Spleen (tissue), 11 donors: Measurements from ENCODE around the gene BPI. TPM values are rescaled to one million over a fixed set of nuclear protein-coding genes. Genes with fewer than 3 reads are reported as not detected.

Source experiments
- DNase-seq: peaks from one replicate; pipeline ENCODE4 v3.0.0-alpha.2; 2020
- H3K27ac ChIP-seq, 8 donors: fragments of 200-600 bp; sonication (generic) in 7 of 8; 1 replicate in 4 of 8; 2 replicates in 4 of 8; pipeline versions ENCODE4 v1.5.0 to v1.8.0; 2016 to 2021; ENCODE audit warnings: inconsistent platforms in 4 of 8, mild to moderate bottlenecking in 4 of 8, moderate library complexity in 1 of 8
- H3K27me3 ChIP-seq, 7 donors: fragments of 200-600 bp; sonication (generic) in 6 of 7; replicated peaks in 1 of 7; 1 replicate in 4 of 7; 2 replicates in 3 of 7; pipeline versions ENCODE4 v1.5.0 to v1.8.0; 2016 to 2021; ENCODE audit warnings: inconsistent platforms in 3 of 7, mild to moderate bottlenecking in 1 of 7
- H3K36me3 ChIP-seq, 6 donors: fragments of 200-600 bp; sonication (generic) in 5 of 6; 1 replicate in 4 of 6; 2 replicates in 2 of 6; pipeline versions ENCODE4 v1.5.0 to v1.8.0; 2016 to 2021; ENCODE audit warnings: inconsistent platforms in 2 of 6
- H3K4me1 ChIP-seq, 6 donors: fragments of 200-600 bp; sonication (generic) in 5 of 6; 1 replicate in 3 of 6; 2 replicates in 3 of 6; pipeline versions ENCODE4 v1.5.0 to v1.8.0; 2016 to 2021; ENCODE audit warnings: inconsistent platforms in 3 of 6
- H3K4me3 ChIP-seq, 8 donors: fragments of 200-600 bp; sonication (generic) in 7 of 8; 1 replicate in 4 of 8; 2 replicates in 4 of 8; pipeline versions ENCODE4 v1.5.0 to v1.8.0; 2016 to 2021; ENCODE audit warnings: inconsistent platforms in 4 of 8, mild to moderate bottlenecking in 4 of 8, moderate library complexity in 2 of 8
- H3K9me3 ChIP-seq, 8 donors: fragments of 200-600 bp; sonication (generic) in 7 of 8; 1 replicate in 4 of 8; 2 replicates in 4 of 8; pipeline versions ENCODE4 v1.5.0 to v1.8.0; 2016 to 2021; ENCODE audit warnings: inconsistent platforms in 4 of 8
- POLR2A ChIP-seq, 3 donors: fragments of 450-650 bp; IDR thresholded peaks; one replicate each; pipeline ENCODE4 v1.5.1; 2017; ENCODE audit warnings: antibody characterized with exemption in 3 of 3, mild to moderate bottlenecking in 1 of 3
- POLR2AphosphoS5 ChIP-seq, 3 donors: sonication (generic); formaldehyde crosslinking; IDR thresholded peaks; one replicate each; pipeline ENCODE4 v1.5.1; 2017; ENCODE audit warnings: antibody characterized with exemption in 3 of 3
- WGBS, 5 donors: extraction: QIAGEN DNeasy Blood & Tissue Kit in 3 of 5; methylation state at CpG; one replicate each; pipeline versions ENCODE4 v1.1.5 to v1.1.7; 2013 to 2018; 5-methylcytosine and 5-hydroxymethylcytosine counted together
- intact Hi-C: fragments of 100-400 bp; cut with DNase I; formaldehyde crosslinking; loops from one replicate; pipeline ENCODE4 v1.15.0; 2023; ENCODE audit warnings: low total_unique reads
- polyA plus RNA-seq, 3 donors: library from polyadenylated mRNA; stranded (reverse); fragments of 200-250 nt; gene quantifications; one replicate each; pipeline ENCODE4 v1.2.1, GENCODE V29; 2013
- total RNA-seq, 7 donors: library from RNA; depleted of rRNA in 3 of 7; stranded (reverse); fragments of >200 nt in 3 of 7; fragmentation: NEBNext Ultra II Directional in 4 of 7; extraction: Animal tissue kit (Norgen Biotek cat#: 25700) in 4 of 7; gene quantifications; one replicate each; pipeline versions ENCODE4 v1.1.0 to v1.2.1, GENCODE V29; 2016 to 2021
- TF ChIP-seq, protein P1 (sequence below), 11 experiments: fragments of 200-600 bp in 7 of 11; fragments of 450-650 bp in 4 of 11; sonication (generic) in 4 of 11; IDR thresholded peaks in 8 of 11; conservative IDR thresholded peaks in 3 of 11; 1 replicate in 7 of 11; 2 replicates in 4 of 11; pipeline versions ENCODE4 v1.4.0 to v1.8.0; 2016 to 2021; ENCODE audit warnings: antibody characterized with exemption in 11 of 11, inconsistent platforms in 4 of 11, mild to moderate bottlenecking in 1 of 11
- donor health status: healthy with polysubstance abuse.
- donor health status: DM: no; HTN: no; CAD: no; lungs with moderate emphysema.
- donor health status: DM: no; HTN: no; CAD: no.
- donor health status: Bipolar disorder and iron deficiency.
- donor health status: healthy.
- donor health status: DM: no; HTN: no; CAD: no.
- donor health status: DM: yes; HTN: yes; CAD: no.

BPI gene
- total and polyA plus RNA-seq, 10 donors, result 1.1 to 49.4 (median 4.3) TPM

DNA sequence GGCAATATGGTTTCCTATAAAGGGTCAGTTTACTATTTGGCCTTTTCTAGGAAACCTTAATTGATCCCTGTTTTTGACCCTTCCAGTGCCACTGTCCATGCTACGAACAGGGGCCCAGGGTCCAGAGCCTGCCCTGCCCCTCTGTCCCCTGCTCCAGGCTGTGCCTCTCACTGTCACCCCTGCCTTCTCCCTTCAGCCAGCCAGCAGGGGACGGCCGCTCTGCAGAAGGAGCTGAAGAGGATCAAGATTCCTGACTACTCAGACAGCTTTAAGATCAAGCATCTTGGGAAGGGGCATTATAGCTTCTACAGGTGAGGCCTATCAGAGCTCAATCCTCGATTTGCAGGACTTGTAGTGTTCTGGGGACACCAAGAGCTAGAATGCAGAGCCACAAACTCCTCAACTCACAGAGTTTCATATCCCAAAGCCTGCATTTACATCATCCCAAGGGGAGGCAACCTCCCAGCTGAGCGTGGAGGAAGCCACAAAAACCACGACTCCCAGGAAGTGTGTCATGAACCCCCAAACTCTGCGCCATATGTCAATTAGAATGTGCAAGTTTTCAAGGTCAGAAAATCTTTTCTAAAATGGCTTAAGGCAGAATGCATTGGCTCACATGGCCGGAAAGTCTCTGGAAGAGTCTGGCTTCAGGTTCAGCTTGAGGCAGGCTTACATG is 3.6 kb downstream of the BPI start:
- peaks cover 0 to 42% (median 0%) of the 10 kb centered on the region in 6 donors for H3K36me3 ChIP-seq
- peaks cover 0 to 47% (median 10%) of the 10 kb centered on the region in 6 donors for H3K4me1 ChIP-seq
- H3K27ac ChIP-seq, result no peak overlapping the region
- 56 to 70% (median 66%) methylated on average over 8 of the region's 8 CpGs for WGBS, 5 donors
- TF ChIP-seq POLR2AphosphoS5 (IDR thresholded peaks at IDR 0.05) (no peak), POLR2A (IDR thresholded peaks at IDR 0.05) (no peak)
- TF ChIP-seq, protein P1, sequence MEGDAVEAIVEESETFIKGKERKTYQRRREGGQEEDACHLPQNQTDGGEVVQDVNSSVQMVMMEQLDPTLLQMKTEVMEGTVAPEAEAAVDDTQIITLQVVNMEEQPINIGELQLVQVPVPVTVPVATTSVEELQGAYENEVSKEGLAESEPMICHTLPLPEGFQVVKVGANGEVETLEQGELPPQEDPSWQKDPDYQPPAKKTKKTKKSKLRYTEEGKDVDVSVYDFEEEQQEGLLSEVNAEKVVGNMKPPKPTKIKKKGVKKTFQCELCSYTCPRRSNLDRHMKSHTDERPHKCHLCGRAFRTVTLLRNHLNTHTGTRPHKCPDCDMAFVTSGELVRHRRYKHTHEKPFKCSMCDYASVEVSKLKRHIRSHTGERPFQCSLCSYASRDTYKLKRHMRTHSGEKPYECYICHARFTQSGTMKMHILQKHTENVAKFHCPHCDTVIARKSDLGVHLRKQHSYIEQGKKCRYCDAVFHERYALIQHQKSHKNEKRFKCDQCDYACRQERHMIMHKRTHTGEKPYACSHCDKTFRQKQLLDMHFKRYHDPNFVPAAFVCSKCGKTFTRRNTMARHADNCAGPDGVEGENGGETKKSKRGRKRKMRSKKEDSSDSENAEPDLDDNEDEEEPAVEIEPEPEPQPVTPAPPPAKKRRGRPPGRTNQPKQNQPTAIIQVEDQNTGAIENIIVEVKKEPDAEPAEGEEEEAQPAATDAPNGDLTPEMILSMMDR (IDR thresholded peaks at IDR 0.05 in 8 of 11, conservative IDR thresholded peaks at IDR 0.05 in 3 of 11), result no peak
- peaks cover 0 to 79% (median 12%) of the 10 kb centered on the region in 7 donors for H3K27me3 ChIP-seq
- H3K4me3 ChIP-seq, result no peak overlapping the region
- intact Hi-C loops, result no loop called here
- no peaks in the 10 kb centered on the region for H3K9me3 ChIP-seq
- DNase-seq, result no peak

DNA sequence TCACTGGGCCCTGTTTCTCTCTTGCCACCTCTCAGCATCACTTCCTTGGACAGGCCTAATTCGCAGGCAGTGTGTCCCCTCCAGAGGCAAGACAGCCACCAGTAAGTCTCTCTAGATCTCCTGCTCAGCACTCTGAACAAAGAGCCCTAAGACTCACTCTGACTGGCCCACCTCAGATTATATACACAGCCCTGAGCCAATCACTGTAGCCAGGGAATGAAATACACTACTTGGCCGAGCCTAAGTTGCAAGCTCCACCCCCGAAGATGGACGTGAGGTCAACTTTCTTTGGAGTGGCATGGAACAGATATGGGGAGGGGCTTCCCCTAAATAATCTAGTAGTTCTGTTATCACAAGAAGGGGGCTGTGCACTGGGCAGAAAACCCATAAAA is 4.1 kb downstream of the BPI start:
- Histone ChIP-seq H3K4me1 (peaks cover 0 to 42% (median 10%) of the 10 kb centered on the region in 6 donors), H3K9me3 (no peaks in the 10 kb centered on the region), H3K27me3 (peaks cover 0 to 74% (median 12%) of the 10 kb centered on the region in 7 donors), H3K27ac (no peak overlapping the region), H3K4me3 (no peak overlapping the region), H3K36me3 (peaks cover 0 to 46% (median 0%) of the 10 kb centered on the region in 6 donors)
- intact Hi-C loops, result no loop called here
- no peak for DNase-seq
- 55 to 76% (median 59%) methylated on average over 4 of the region's 4 CpGs for WGBS, 5 donors
- TF ChIP-seq POLR2AphosphoS5 (IDR thresholded peaks at IDR 0.05) (no peak), POLR2A (IDR thresholded peaks at IDR 0.05) (no peak)
- TF ChIP-seq, protein P1 (IDR thresholded peaks at IDR 0.05 in 8 of 11, conservative IDR thresholded peaks at IDR 0.05 in 3 of 11), result no peak

DNA sequence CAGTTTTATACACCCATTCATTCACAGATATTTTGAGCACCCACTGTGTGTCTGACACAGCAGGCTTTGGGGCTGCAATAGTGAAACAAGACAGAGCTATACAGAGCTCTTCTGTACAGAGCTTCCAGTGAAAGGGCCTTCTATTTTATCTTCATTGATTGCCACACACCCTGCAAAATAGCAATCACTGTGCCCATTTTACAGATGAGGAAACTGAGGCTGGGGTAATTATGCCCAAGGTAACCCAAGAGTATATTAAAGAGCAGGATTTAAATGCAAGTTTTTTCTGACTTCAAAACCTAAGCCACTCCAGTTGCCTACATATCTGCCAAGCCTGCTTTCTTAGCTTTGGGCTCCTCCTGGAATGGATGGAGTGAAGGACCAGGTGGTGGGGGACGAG is 4.5 kb downstream of the BPI start:
- no peak overlapping the region for H3K27ac ChIP-seq
- 0 to 97% (median 40%) methylated on average over 1 of the region's 1 CpG for WGBS, 5 donors
- no peaks in the 10 kb centered on the region for H3K9me3 ChIP-seq
- peaks cover 0 to 70% (median 12%) of the 10 kb centered on the region in 7 donors for H3K27me3 ChIP-seq
- peaks cover 0 to 38% (median 9%) of the 10 kb centered on the region in 6 donors for H3K4me1 ChIP-seq
- H3K4me3 ChIP-seq, result no peak overlapping the region
- H3K36me3 ChIP-seq, result peaks cover 0 to 46% (median 0%) of the 10 kb centered on the region in 6 donors
- intact Hi-C loops, result no loop called here
- no peak for DNase-seq
- TF ChIP-seq, protein P1 (IDR thresholded peaks at IDR 0.05 in 8 of 11, conservative IDR thresholded peaks at IDR 0.05 in 3 of 11), result no peak

DNA sequence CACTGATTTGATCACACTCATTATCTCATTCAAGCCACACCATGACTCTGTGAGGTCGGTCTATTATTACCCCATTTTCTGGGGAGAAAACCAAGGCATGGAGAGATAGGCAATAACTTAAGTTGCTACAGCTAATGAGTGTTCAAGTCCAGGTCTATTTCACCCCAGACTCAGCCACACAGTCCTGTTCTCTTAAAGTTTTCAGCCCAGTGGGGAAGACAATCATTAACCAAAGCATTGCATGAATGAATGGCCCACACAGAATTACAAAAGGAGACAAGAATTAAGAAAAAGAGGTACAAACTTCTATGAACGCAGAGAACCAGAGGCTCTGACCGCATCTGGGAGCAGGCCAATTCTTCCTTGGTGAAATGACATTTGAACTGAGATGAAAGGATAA is 7.1 kb downstream of the BPI start:
- intact Hi-C loops, result no loop called here

More for the DNA sequence above, 7.1 kb downstream of the BPI start:
- peaks cover 0 to 56% (median 0%) of the 10 kb centered on the region in 6 donors for H3K36me3 ChIP-seq
- 85 to 94% (median 87%) methylated on average over 3 of the region's 3 CpGs for WGBS, 5 donors
- no peak for TF ChIP-seq POLR2A (IDR thresholded peaks at IDR 0.05)
- TF ChIP-seq POLR2AphosphoS5 (IDR thresholded peaks at IDR 0.05), result no peak
- TF ChIP-seq, protein P1 (IDR thresholded peaks at IDR 0.05 in 8 of 11, conservative IDR thresholded peaks at IDR 0.05 in 3 of 11), result no peak
- no peak overlapping the region for H3K4me3 ChIP-seq
- no peak for DNase-seq
- H3K4me1 ChIP-seq, result peaks cover 0 to 14% (median 0%) of the 10 kb centered on the region in 6 donors
- H3K27ac ChIP-seq, result no peak overlapping the region
- no peaks in the 10 kb centered on the region for H3K9me3 ChIP-seq
- peaks cover 0 to 47% (median 0%) of the 10 kb centered on the region in 7 donors for H3K27me3 ChIP-seq
